CD4-positive, alpha-beta T cell treated with Interleukin-4 for 4 hours (primary cell): ENCODE measurements around the gene SLC34A3.
A peak's percentile ranks its signal among the peaks of the same experiment; 100 is the strongest.

Source experiments
- DNase-seq: peaks from one replicate; pipeline ENCODE4 v3.0.0-alpha.2; 2020

SLC34A3 gene

GRCh38 chr9:137262909-137263285, 32.2 kb downstream of the SLC34A3 start:
- no peak for DNase-seq

GRCh38 chr9:137263506-137263905, 32.8 kb downstream of the SLC34A3 start:
- DNase-seq = no peak

GRCh38 chr9:137264067-137264466, 33.4 kb downstream of the SLC34A3 start:
- DNase-seq = no peak

GRCh38 chr9:137265496-137266161, 34.9 kb downstream of the SLC34A3 start:
- DNase-seq = no peak

- no peak for DNase-seq
Observed at GRCh38 chr9:137266162-137266527, 35.4 kb downstream of the SLC34A3 start.

- no peak for DNase-seq
Observed at GRCh38 chr9:137266585-137267453, 36.1 kb downstream of the SLC34A3 start.

- DNase-seq = no peak
Observed at GRCh38 chr9:137267933-137268355, 37.2 kb downstream of the SLC34A3 start.

- no peak for DNase-seq
Observed at GRCh38 chr9:137268538-137269201, 38.0 kb downstream of the SLC34A3 start.

GRCh38 chr9:137269231-137269772, 38.6 kb downstream of the SLC34A3 start:
- DNase-seq = no peak

GRCh38 chr9:137270929-137271695, 40.4 kb downstream of the SLC34A3 start:
- no peak for DNase-seq

- DNase-seq = no peak
Observed at GRCh38 chr9:137271696-137272076, 41.0 kb downstream of the SLC34A3 start.

GRCh38 chr9:137272241-137273094, 41.8 kb downstream of the SLC34A3 start:
- no peak for DNase-seq

- no peak for DNase-seq
Observed at GRCh38 chr9:137273095-137273490, 42.4 kb downstream of the SLC34A3 start.

- DNase-seq = no peak
Observed at GRCh38 chr9:137273611-137274320, 43.1 kb downstream of the SLC34A3 start.

- DNase-seq = no peak
Observed at GRCh38 chr9:137275203-137275587, 44.5 kb downstream of the SLC34A3 start.

GRCh38 chr9:137275588-137276472, 45.1 kb downstream of the SLC34A3 start:
- DNase-seq = no peak

GRCh38 chr9:137276473-137277328, 46.0 kb downstream of the SLC34A3 start:
- DNase-seq = no peak

- DNase-seq = peak; percentile 37
Observed at GRCh38 chr9:137277329-137278041, 46.8 kb downstream of the SLC34A3 start, which contains the start of gene TOR4A. Gene TOR4A, plus strand, starts transcription at chr9:137277726. Its CDS starts 964 bp downstream, at chr9:137278690.
